Mucosa of descending colon (tissue), 3 donors: Measurements from ENCODE around the gene LYRM7. TPM values are rescaled to one million over a fixed set of nuclear protein-coding genes. Genes with fewer than 3 reads are reported as not detected.

Source experiments
- ATAC-seq: fragments of 200-7000 bp; cut with Tn5 transposase; one replicate; pipeline ENCODE4 v1.9.1; 2020; ENCODE audit warnings: mild to moderate bottlenecking, moderate library complexity
- DNase-seq, 3 donors: peaks; one replicate each; pipeline ENCODE4 v3.0.0-alpha.2; 2020
- H3K36me3 ChIP-seq: fragments of 200-600 bp; one replicate; pipeline ENCODE4 v1.8.0; 2021; ENCODE audit warnings: low read depth, mild to moderate bottlenecking
- H3K4me1 ChIP-seq: fragments of 200-600 bp; one replicate; pipeline ENCODE4 v1.8.0; 2021; ENCODE audit warnings: low read depth, mild to moderate bottlenecking
- H3K4me3 ChIP-seq: fragments of 200-600 bp; one replicate; pipeline ENCODE4 v1.8.0; 2021; ENCODE audit warnings: mild to moderate bottlenecking
- H3K9me3 ChIP-seq: fragments of 200-600 bp; one replicate; pipeline ENCODE4 v1.8.0; 2021; ENCODE audit warnings: mild to moderate bottlenecking
- intact Hi-C, 2 donors: fragments of 100-400 bp; cut with DNase I in 1 of 2; cut with micrococcal nuclease in 1 of 2; formaldehyde crosslinking; loops; one replicate each; pipeline versions ENCODE4 v1.11.0 to v1.11.1; 2022; cut with DNase I, micrococcal nuclease
- total RNA-seq, 3 donors: library from RNA; stranded (reverse); fragmentation: NEBNext Ultra II Directional in 2 of 3; extraction: Animal tissue kit (Norgen Biotek cat#: 25700) in 2 of 3; gene quantifications; one replicate each; pipeline versions ENCODE4 v1.2.1 to v1.2.4, GENCODE V29; 2021 to 2023
- TF ChIP-seq, protein P1 (sequence below): fragments of 200-600 bp; IDR thresholded peaks from one replicate; pipeline ENCODE4 v1.8.0; 2022; ENCODE audit warnings: antibody characterized with exemption, mild to moderate bottlenecking
- donor health status: DM: no; HTN: no; CAD: no; lungs with moderate emphysema.
- donor health status: DM: no; HTN: no; CAD: no.
- donor health status: DM: no; HTN: yes; CAD: no.

Gene LYRM7
- total RNA-seq, 3 donors from 2014 or later = 11.2 to 12.9 (median 11.7) TPM

DNA sequence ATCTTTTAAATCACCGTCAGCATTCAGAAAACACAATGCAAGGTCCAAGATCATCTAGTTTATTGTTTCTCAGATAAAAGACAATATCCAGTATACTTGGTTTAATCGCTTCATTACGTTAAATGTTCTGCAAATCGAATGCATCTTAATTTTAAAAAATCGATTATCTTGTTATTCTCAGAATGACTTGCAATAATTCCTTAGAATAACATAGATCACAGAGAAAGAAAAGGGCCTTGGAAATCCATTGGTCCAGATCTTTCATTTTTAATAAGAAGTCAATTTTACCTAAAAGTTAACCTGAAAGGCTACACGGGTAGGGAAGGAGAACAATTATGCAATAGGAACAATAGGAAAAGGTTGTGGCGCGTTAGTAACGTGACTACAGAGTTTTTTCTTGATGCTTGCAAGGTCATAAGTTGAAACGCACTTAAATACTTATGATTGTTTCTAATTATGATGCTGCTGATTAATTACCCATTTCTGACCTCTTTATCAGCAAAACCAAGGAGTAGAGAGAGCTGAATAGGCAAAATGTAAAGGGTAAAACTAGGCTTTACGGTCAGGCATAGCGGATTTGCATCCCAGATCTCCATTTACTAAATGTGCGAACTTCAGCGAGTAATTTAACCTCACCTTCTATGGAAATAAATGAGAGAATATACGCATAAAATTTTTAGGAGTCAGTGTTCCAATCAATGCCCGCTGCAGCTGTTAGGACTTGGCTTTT lies 769 bp upstream of the LYRM7 start:
- intact Hi-C loops = loop anchor here (10.0 kb wide), 2 partner anchors 95 to 215 kb away; partner anchors contain the start of gene CDC42SE2 (in 2 of the 2)
- H3K4me1 ChIP-seq = peaks cover 12% of the 10 kb centered on the region
- H3K9me3 ChIP-seq = no peaks in the 10 kb centered on the region
- DNase-seq = no peak
- H3K36me3 ChIP-seq = no peaks in the 10 kb centered on the region
- ATAC-seq = no peak
- TF ChIP-seq, protein P1, sequence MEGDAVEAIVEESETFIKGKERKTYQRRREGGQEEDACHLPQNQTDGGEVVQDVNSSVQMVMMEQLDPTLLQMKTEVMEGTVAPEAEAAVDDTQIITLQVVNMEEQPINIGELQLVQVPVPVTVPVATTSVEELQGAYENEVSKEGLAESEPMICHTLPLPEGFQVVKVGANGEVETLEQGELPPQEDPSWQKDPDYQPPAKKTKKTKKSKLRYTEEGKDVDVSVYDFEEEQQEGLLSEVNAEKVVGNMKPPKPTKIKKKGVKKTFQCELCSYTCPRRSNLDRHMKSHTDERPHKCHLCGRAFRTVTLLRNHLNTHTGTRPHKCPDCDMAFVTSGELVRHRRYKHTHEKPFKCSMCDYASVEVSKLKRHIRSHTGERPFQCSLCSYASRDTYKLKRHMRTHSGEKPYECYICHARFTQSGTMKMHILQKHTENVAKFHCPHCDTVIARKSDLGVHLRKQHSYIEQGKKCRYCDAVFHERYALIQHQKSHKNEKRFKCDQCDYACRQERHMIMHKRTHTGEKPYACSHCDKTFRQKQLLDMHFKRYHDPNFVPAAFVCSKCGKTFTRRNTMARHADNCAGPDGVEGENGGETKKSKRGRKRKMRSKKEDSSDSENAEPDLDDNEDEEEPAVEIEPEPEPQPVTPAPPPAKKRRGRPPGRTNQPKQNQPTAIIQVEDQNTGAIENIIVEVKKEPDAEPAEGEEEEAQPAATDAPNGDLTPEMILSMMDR = no peak
- peak overlapping the region; percentile 43 for H3K4me3 ChIP-seq

DNA sequence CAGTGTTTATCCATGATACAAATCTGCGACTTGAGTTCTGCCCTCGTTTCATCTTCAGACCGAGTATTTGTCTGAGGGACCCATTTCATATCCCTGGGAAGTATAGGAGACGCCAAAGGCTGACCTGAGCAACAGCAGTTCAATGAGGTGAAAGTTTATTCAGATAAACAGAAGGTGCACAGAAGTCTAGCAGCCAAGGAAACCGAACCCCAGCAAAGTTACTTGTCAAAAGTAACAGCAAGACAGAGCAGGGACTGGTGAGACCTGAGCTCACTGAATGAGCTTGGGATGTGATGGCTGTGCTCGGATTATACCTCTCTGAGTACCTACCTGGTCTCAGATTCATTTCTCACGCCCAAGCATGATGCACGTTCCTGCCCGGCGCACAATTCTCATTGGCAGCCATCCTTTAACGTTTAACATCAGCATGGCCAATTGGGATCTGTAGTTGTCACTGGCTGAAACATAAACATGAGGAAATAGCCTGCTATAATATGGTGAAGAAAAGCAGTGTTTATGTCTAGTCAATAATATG lies 599 bp downstream of the LYRM7 start:
- intact Hi-C loops = no loop called here
- peak in 2 of 3 donors; percentile 56 to 58 for DNase-seq
- peak; percentile 52 for ATAC-seq

DNA sequence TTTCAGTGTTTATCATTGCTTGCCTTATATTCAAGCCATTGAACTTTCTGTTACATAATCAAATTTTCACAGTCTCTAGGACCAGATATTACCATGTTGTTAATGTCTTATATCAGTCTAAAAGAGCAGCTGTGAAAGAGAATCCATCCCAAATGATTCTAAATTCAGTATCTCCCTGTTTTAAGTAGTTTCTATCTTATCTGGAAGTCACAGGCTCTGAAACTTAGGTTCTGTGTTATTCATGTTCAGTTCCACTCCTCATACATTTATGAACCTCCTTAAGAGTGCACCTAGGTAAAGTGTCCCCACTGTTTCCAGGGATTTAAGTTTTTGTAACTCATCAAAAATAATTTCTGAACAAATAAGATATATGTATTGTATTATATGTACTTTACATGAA lies 9.7 kb downstream of the LYRM7 start:
- no peaks in the 10 kb centered on the region for H3K36me3 ChIP-seq
- no peak overlapping the region for H3K4me3 ChIP-seq
- DNase-seq (no peak), ATAC-seq (no peak)
- intact Hi-C loops = no loop called here
- peaks cover 5% of the 10 kb centered on the region for H3K4me1 ChIP-seq
- no peaks in the 10 kb centered on the region for H3K9me3 ChIP-seq
- TF ChIP-seq, protein P1 = no peak

More for the DNA sequence above, 599 bp downstream of the LYRM7 start:
- no peaks in the 10 kb centered on the region for H3K36me3 ChIP-seq
- H3K9me3 ChIP-seq = no peaks in the 10 kb centered on the region
- H3K4me3 ChIP-seq = peak overlapping the region; percentile 43
- peaks cover 9% of the 10 kb centered on the region for H3K4me1 ChIP-seq
- TF ChIP-seq, protein P1 = no peak

DNA sequence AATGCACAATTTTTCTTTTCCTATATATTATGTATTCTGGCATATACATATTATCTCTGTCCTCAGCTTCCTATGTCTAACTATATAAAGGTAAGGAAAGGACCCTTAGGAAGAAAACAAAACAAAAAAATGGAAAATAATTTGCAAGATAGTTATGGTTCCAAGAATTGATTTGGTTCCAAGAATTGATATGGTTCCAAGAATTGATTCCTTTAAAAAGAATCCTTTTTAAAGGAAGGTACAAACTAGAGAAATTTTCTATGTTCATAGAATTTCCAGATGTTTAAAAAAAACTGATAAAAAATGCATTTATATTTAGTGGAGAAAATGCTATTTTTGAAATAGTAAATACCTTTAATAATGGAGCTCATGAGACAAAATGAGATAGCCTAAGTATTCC lies 12.1 kb downstream of the LYRM7 start:
- TF ChIP-seq, protein P1 = no peak
- intact Hi-C loops = no loop called here

DNA sequence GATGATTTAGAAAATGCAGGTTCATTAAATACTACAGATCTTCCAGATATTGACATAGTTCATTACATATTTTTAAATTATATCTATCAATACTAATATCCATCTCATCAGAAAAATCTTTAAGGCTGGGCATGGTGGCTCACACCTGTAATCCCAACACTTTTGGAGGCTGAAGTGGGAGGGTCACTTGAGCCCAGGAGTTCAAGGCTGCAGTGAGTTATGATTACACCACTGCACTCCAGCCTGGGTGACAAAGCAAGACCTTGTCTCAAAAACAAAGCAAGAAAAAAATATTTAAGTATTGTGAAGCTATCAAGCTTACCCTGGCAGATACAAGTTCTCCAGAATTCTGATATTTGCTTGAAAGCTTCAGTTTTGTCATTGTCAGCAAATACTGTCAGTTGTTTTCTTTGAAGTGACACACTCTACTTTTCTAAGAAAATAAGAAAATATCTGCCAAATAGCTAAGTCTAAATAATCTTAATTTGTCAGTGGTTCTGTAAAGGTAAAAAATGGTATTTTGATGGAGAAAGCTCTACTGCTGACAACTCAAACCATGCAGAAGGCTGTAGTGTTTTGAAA lies 14.9 kb downstream of the LYRM7 start:
- DNase-seq (no peak), ATAC-seq (no peak)
- intact Hi-C loops = no loop called here
- H3K4me3 ChIP-seq = no peak overlapping the region
- H3K4me1 ChIP-seq = no peaks in the 10 kb centered on the region
- TF ChIP-seq, protein P1 = no peak
- no peaks in the 10 kb centered on the region for H3K9me3 ChIP-seq
- no peaks in the 10 kb centered on the region for H3K36me3 ChIP-seq

More for the DNA sequence above, 12.1 kb downstream of the LYRM7 start:
- Histone ChIP-seq H3K4me1 (peaks cover 5% of the 10 kb centered on the region), H3K4me3 (no peak overlapping the region), H3K36me3 (no peaks in the 10 kb centered on the region), H3K9me3 (no peaks in the 10 kb centered on the region)
- DNase-seq (no peak), ATAC-seq (no peak)
